LNCaP clone FGC (cell line): ENCODE results near the gene CPED1.

Experiments
- DNase-seq: peaks from one replicate; pipeline ENCODE4 v3.0.0-alpha.2; 2011; ENCODE audit warnings: low read depth
- H3K4me3 ChIP-seq: 2 replicates; pipeline ENCODE4 v1.5.1; 2011; ENCODE audit warnings: mild to moderate bottlenecking, low read depth, low read length, control low read depth
- TF ChIP-seq, protein P1 (sequence below): IDR thresholded peaks from 2 replicates; pipeline ENCODE4 v1.5.1; 2012; ENCODE audit warnings: mild to moderate bottlenecking; ENCODE audit not compliant: control insufficient read depth, insufficient read depth; ENCODE audit errors: extremely low read depth

The CPED1 gene

DNA sequence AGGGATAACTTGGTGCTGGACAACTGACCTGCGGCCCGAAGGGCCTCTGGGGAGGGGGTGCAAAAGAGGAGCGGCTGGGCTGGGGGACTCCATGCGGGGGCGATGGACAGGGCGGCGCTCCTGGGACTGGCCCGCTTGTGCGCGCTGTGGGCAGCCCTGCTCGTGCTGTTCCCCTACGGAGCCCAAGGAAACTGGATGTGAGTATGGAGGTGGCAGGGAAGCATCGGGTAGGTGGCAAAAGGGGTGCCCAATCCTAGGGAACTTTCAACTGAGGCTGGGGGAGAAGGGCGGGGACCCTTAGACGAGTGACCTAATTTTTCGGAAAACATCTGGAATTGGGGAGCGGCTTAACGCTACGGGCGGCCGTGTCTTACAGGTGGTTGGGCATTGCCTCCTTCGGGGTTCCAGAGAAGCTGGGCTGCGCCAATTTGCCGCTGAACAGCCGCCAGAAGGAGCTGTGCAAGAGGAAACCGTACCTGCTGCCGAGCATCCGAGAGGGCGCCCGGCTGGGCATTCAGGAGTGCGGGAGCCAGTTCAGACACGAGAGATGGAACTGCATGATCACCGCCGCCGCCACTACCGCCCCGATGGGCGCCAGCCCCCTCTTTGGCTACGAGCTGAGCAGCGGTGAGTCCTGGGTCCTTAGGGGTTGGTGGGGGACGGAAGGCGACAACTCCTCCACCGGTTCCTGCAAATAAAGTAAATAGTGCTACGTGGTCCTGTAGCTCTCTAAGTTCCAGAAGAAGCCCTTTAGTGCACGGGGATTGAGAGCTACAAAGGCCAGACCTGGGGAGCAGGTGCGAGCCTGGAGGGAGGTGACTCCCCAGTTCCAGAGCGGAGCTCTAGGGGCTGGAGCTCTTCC is 340.9 kb downstream of the CPED1 start:
- no peak for DNase-seq
- TF ChIP-seq, protein P1, sequence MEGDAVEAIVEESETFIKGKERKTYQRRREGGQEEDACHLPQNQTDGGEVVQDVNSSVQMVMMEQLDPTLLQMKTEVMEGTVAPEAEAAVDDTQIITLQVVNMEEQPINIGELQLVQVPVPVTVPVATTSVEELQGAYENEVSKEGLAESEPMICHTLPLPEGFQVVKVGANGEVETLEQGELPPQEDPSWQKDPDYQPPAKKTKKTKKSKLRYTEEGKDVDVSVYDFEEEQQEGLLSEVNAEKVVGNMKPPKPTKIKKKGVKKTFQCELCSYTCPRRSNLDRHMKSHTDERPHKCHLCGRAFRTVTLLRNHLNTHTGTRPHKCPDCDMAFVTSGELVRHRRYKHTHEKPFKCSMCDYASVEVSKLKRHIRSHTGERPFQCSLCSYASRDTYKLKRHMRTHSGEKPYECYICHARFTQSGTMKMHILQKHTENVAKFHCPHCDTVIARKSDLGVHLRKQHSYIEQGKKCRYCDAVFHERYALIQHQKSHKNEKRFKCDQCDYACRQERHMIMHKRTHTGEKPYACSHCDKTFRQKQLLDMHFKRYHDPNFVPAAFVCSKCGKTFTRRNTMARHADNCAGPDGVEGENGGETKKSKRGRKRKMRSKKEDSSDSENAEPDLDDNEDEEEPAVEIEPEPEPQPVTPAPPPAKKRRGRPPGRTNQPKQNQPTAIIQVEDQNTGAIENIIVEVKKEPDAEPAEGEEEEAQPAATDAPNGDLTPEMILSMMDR, result no peak
- no peak overlapping the region for H3K4me3 ChIP-seq

DNA sequence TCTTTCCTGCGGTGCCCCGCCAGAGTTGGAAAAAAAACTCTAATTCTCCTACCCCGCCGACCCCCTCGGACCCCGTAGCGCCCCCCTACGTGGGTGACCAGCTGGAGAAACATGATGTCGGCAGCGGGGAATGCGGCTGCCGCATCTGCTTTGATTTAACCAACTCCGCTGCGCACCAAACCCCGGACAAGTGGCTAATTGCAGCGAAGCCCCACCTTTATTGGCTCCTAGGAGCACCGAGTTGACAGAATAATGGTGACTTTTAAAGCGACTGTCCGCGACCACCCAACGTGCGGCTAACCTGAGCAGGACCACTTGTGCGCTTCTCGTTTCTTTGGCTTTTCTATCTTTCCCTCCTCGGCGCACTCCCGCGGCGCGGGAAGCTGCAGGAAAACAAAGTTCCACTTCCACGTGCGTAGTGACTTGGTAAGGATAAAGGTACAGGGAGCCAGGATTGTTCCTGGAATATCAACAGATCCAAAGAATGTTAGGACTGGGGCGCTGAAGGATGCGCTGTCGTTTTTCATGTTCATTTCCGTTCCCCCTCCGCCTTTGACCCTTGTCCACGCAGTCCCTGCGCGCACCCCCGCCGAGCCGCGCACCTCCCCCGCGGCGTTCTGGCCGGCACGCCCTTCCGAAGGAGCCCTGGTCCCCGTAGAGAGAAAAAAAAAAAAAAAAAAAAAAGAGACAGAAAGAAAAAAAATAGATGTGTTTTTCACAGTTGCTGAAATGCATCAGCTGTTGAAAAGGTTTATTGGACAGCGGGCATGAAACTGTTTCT is 341.7 kb downstream of the CPED1 start:
- H3K4me3 ChIP-seq, result no peak overlapping the region
- TF ChIP-seq, protein P1, result no peak
- no peak for DNase-seq

DNA sequence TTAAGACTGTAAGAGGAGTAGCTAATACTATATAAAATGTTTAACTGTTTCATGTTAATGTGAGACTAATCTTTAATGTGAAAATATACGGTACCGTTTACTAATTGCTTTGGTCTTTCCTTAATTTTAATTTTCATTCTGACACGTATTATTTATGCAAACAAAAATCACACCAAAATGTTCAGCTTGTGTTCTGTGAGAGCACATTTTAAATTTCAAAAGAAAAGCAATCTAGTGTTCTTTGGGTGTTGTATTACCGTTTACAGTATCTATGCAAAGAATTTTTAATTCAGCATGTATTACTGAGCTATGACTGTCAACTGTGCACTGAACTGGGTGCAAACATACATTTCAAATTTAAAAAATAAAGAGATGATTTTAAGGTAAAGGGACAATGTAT is 342.5 kb downstream of the CPED1 start:
- TF ChIP-seq, protein P1, result no peak
- no peak for DNase-seq
- no peak overlapping the region for H3K4me3 ChIP-seq

DNA sequence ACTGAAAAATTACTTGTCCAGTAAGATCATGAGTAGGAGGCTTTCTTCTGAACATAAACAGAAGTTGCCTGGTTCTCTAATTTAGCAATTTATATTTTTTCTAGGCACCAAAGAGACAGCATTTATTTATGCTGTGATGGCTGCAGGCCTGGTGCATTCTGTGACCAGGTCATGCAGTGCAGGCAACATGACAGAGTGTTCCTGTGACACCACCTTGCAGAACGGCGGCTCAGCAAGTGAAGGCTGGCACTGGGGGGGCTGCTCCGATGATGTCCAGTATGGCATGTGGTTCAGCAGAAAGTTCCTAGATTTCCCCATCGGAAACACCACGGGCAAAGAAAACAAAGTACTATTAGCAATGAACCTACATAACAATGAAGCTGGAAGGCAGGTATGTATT is 343.1 kb downstream of the CPED1 start:
- no peak overlapping the region for H3K4me3 ChIP-seq
- no peak for DNase-seq
- TF ChIP-seq, protein P1, result no peak

DNA sequence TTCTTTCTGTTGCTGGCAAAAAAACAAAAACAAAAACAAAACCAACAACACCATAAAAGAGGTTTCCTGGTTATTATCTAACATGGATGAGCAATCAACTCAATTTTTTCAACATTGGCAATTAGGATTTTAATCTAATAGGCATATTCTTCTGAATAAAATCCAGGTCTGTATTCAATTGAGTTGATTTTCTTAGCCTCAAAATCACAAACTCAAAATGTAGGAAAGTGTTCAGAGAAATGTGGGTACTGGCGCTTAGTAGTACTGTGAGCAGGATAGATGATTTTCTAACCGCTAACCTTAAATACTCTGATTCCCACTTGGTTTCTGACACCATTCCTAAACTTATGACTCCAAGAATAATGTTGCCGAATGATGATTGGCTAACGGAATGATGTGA is 345.9 kb downstream of the CPED1 start:
- no peak overlapping the region for H3K4me3 ChIP-seq
- TF ChIP-seq, protein P1, result no peak
- no peak for DNase-seq

DNA sequence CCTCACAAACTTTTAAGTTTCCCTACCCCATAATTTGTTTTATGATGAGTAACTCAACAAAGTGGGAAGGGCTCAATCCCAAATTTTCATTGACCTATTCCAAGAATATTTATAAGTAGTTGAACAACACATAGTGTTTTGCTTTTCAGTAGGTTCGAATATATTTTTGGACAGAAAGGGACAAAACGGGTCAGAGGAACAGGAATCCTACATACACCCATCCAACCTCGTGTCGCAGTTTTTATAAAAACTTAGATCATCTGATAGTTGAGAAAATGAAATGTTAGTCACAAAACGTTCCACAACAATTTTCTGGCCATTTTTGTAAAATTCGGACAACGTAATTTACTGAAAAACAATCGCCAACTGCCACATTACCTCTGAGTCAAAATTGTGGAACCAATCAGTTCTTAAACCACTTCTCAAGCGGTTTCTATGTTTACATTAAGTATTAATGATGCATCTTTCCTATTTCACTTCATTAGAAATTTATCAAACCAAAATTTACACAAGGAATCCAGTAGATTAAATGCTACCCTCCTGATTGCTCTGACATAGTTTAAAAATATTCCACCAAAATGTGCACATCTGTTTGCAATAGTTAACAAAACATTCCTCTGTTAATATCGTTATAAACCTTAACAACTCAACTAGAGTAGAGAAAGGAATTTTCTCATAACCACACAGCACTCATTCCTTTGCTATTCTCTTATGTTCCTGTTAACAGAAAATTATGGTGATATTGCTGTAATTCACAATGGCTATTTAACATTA is 346.6 kb downstream of the CPED1 start:
- DNase-seq, result no peak
- no peak overlapping the region for H3K4me3 ChIP-seq
- TF ChIP-seq, protein P1, result no peak
